H7 (cell line): ENCODE measurements around the gene SMCO2. TPM values are rescaled to one million over a fixed set of nuclear protein-coding genes. Genes with fewer than 3 reads are reported as not detected.

Experiments used
- DNase-seq: peaks from one replicate; pipeline ENCODE4 v3.0.0; 2012
- H3K27me3 ChIP-seq: 2 replicates; pipeline ENCODE4 v1.6.0; 2011; ENCODE audit warnings: mild to moderate bottlenecking, low read length; ENCODE audit not compliant: control insufficient read depth, insufficient read depth
- H3K36me3 ChIP-seq: replicated peaks from 2 replicates; pipeline ENCODE4 v1.5.1; 2011; ENCODE audit warnings: low read length; ENCODE audit not compliant: control insufficient read depth, insufficient read depth
- H3K4me3 ChIP-seq: 2 replicates; pipeline ENCODE4 v1.5.1; 2011; ENCODE audit warnings: low read depth, mild to moderate bottlenecking, control low read depth, low read length, moderate library complexity; ENCODE audit not compliant: insufficient read depth
- total RNA-seq: library from RNA; depleted of rRNA; stranded (reverse); fragments of >200 nt; shearing (Covaris generic); gene quantifications from 2 replicates; pipeline ENCODE4 v1.2.3, GENCODE V29; 2014; rRNA removed

Gene SMCO2
- not detected in 2 replicates for total RNA-seq

- Histone ChIP-seq H3K4me3 (no peak within 1 kb of the TSS), H3K36me3 (no peaks in the 10 kb centered on the region), H3K27me3 (no peaks in the 10 kb centered on the region)
- DNase-seq = no peak
These were observed at the start of gene SMCO2 for GRCh38 chr12:27446436-27446835. TSS of gene SMCO2 (plus strand) at chr12:27446736. CDS start at chr12:27470632, 23,896 bp downstream.

- H3K27me3 ChIP-seq = no peaks in the 10 kb centered on the region; the same call in 1 of the 2 replicates
- no peak for DNase-seq
- peaks cover 1% of the 10 kb centered on the region; the same call in 1 of the 2 replicates for H3K36me3 ChIP-seq
- no peak overlapping the region for H3K4me3 ChIP-seq
These were observed 48.1 kb upstream of the SMCO2 start for GRCh38 chr12:27398466-27398865.

GRCh38 chr12:27399074-27399473 is 47.5 kb upstream of the SMCO2 start:
- H3K27me3 ChIP-seq = no peaks in the 10 kb centered on the region; the same call in 1 of the 2 replicates
- peaks cover 1% of the 10 kb centered on the region; the same call in 1 of the 2 replicates for H3K36me3 ChIP-seq
- DNase-seq = no peak
- no peak overlapping the region for H3K4me3 ChIP-seq

GRCh38 chr12:27400856-27401354 is 45.6 kb upstream of the SMCO2 start:
- Histone ChIP-seq H3K36me3 (peaks cover 1% of the 10 kb centered on the region; the same call in 1 of the 2 replicates), H3K4me3 (no peak overlapping the region), H3K27me3 (no peaks in the 10 kb centered on the region; the same call in 1 of the 2 replicates)
- DNase-seq = no peak

GRCh38 chr12:27412047-27412446 is 34.5 kb upstream of the SMCO2 start:
- Histone ChIP-seq H3K27me3 (no peaks in the 10 kb centered on the region), H3K4me3 (no peak overlapping the region), H3K36me3 (no peaks in the 10 kb centered on the region)
- no peak for DNase-seq

GRCh38 chr12:27422697-27423096 is 23.8 kb upstream of the SMCO2 start:
- no peak overlapping the region for H3K4me3 ChIP-seq
- no peaks in the 10 kb centered on the region; the same call in 1 of the 2 replicates for H3K36me3 ChIP-seq
- peak; percentile 25 for DNase-seq
- H3K27me3 ChIP-seq = no peaks in the 10 kb centered on the region

- Histone ChIP-seq H3K4me3 (no peak overlapping the region), H3K27me3 (no peaks in the 10 kb centered on the region)
- peak; percentile 34 for DNase-seq
These were observed 21.8 kb upstream of the SMCO2 start for GRCh38 chr12:27424631-27425230.

GRCh38 chr12:27425306-27425705 is 21.2 kb upstream of the SMCO2 start:
- no peaks in the 10 kb centered on the region for H3K36me3 ChIP-seq
- H3K27me3 ChIP-seq = no peaks in the 10 kb centered on the region
- H3K4me3 ChIP-seq = no peak overlapping the region
- no peak for DNase-seq

More at GRCh38 chr12:27424631-27425230, 21.8 kb upstream of the SMCO2 start:
- H3K36me3 ChIP-seq = no peaks in the 10 kb centered on the region

- H3K27me3 ChIP-seq = no peaks in the 10 kb centered on the region
- no peak for DNase-seq
These were observed 19.6 kb upstream of the SMCO2 start for GRCh38 chr12:27426743-27427487.

GRCh38 chr12:27427824-27428223 is 18.7 kb upstream of the SMCO2 start:
- Histone ChIP-seq H3K36me3 (no peaks in the 10 kb centered on the region), H3K27me3 (no peaks in the 10 kb centered on the region), H3K4me3 (no peak overlapping the region)
- no peak for DNase-seq

More at GRCh38 chr12:27426743-27427487, 19.6 kb upstream of the SMCO2 start:
- H3K36me3 ChIP-seq = no peaks in the 10 kb centered on the region
- no peak overlapping the region for H3K4me3 ChIP-seq

GRCh38 chr12:27428466-27428865 is 18.1 kb upstream of the SMCO2 start:
- DNase-seq = no peak
- Histone ChIP-seq H3K27me3 (no peaks in the 10 kb centered on the region), H3K36me3 (no peaks in the 10 kb centered on the region), H3K4me3 (no peak overlapping the region)

- no peaks in the 10 kb centered on the region for H3K27me3 ChIP-seq
- DNase-seq = no peak
- no peak overlapping the region for H3K4me3 ChIP-seq
- no peaks in the 10 kb centered on the region for H3K36me3 ChIP-seq
These were observed 16.9 kb upstream of the SMCO2 start for GRCh38 chr12:27429606-27430005.

GRCh38 chr12:27431185-27431584 is 15.4 kb upstream of the SMCO2 start:
- DNase-seq = no peak
- no peaks in the 10 kb centered on the region for H3K27me3 ChIP-seq
- H3K36me3 ChIP-seq = no peaks in the 10 kb centered on the region
- no peak overlapping the region for H3K4me3 ChIP-seq

- H3K27me3 ChIP-seq = no peaks in the 10 kb centered on the region
- peak; percentile 24 for DNase-seq
- no peak overlapping the region for H3K4me3 ChIP-seq
These were observed 11.6 kb upstream of the SMCO2 start for GRCh38 chr12:27434673-27435565.

More at GRCh38 chr12:27434673-27435565, 11.6 kb upstream of the SMCO2 start:
- H3K36me3 ChIP-seq = no peaks in the 10 kb centered on the region; the same call in 1 of the 2 replicates
